GM19025 (cell line): Measurements from ENCODE around the gene RPL27A.

ENCODE experiments used
- ATAC-seq: cut with Tn5 transposase; IDR thresholded peaks from one replicate; pipeline ENCODE4 v1.9.1; 2021; ENCODE audit warnings: mild to moderate bottlenecking, low read depth, moderate library complexity; ENCODE audit not compliant: unreplicated experiment

The RPL27A gene

GRCh38 chr11:8698379-8698851 lies 15.8 kb downstream of the RPL27A start:
- no peak for ATAC-seq

DNA sequence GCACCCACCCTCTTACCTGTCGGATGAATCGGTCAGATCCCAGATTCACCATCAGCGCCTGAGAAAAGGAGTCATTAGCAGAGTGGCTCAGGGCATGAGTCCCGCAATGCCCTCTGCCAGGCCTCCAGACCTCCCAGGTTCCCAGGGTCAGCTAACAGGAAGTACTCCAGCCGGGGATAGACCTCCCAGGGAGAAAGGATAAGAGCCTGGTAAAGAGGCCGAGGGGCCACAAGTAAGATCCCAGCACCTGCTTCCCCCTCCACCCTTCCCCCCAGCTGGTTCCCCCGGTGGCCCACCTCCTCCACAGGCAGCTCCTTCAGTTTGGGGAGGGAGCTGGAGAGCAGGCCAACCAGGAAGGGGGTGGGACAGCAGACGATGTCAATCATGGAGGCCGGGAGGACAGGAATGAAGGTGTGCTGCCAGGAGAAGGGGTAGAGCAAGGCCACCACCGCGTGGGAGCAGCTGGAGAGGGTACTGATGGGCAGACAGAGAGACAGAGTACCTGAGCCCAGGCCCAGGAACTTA lies 16.4 kb downstream of the RPL27A start:
- ATAC-seq = no peak

DNA sequence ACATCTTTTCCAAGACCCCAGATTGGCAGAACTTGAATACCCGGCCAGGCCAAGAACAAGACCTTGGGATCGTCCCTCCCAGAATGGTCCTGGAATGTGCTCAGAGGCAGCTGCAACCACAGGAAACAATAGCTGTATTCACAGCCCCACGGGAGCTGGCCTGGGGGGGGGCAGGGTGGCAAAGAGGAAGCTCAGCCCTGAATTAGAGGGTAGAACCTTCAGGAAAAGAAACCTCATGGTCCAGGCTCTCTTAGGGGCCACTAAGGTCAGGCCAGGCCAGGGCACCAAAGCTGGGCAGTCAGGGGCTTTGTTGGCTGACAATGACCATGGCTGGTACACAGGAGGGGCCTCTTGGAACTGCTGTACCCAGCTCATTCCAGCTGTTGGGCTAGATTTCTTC lies 17.3 kb downstream of the RPL27A start:
- no peak for ATAC-seq

DNA sequence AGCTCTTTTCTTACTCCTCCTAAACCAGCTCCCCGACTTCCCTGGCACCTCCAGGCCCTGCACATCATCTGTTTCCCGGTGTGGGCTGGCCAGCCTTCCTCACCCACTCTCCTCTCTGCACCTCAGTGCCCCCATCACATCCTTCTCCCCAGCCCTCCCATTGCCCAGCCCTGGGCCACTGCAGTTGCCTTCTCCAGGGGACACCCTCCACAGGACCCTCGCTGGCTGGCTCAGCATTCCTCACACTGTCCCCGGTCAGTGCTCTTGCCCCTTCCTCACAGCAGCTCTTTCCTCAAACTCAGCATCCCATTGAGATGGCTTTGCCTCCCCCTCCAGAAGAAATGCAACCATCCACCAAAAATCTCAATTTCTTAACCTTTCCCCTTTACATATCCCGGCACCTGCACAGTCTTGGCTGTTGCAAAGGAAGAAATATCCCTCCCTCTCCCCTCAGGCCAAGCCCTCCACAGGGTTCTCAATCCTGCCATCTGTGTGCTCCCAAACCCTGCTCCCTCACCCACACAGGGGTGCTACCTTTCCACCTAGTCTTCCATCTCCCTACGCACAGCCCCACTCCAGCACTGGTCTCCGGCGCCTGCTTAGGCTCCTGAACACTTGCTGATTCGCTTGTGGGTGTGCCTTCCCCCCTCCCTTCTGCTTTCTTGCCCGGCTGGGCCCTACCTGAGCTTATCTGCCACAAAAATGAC lies 19.5 kb downstream of the RPL27A start:
- no peak for ATAC-seq

DNA sequence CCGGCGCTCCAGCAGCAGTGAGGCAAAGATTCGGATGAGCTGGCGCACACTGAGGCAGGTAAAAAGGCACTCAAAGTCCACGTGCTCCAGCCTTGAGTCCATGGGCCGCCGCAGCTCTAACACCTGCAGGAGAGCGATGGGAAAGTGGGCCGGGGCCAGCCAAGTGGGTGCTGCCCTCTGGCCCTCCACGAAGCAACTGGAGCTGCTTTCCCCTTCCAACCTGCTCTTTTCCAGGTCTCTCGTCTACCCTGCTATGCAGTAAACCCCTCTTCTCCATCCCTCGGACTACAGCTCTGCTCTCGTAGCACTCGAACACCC lies 20.0 kb downstream of the RPL27A start:
- ATAC-seq = no peak

DNA sequence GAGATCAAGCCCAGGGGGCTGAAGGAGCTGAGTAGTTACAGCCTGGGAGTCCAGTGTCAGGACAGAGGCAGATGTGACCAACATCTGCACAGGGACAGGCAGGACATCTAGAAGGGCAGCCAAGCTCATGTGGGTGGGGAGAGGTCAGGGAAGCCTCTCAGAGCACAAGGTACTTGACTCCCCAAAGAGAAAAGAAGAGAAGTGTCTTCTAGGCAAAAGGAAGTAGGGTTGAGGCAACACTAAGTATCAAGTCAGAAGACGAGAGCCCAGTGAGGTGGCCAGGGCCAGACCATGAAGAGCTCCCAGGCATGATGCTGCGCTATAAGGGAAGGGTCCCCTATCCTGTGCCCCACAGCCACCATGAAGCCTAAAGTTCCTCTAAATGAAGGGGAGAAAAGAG lies 21.5 kb downstream of the RPL27A start:
- ATAC-seq = no peak

GRCh38 chr11:8705146-8705545 lies 22.6 kb downstream of the RPL27A start:
- no peak for ATAC-seq

DNA sequence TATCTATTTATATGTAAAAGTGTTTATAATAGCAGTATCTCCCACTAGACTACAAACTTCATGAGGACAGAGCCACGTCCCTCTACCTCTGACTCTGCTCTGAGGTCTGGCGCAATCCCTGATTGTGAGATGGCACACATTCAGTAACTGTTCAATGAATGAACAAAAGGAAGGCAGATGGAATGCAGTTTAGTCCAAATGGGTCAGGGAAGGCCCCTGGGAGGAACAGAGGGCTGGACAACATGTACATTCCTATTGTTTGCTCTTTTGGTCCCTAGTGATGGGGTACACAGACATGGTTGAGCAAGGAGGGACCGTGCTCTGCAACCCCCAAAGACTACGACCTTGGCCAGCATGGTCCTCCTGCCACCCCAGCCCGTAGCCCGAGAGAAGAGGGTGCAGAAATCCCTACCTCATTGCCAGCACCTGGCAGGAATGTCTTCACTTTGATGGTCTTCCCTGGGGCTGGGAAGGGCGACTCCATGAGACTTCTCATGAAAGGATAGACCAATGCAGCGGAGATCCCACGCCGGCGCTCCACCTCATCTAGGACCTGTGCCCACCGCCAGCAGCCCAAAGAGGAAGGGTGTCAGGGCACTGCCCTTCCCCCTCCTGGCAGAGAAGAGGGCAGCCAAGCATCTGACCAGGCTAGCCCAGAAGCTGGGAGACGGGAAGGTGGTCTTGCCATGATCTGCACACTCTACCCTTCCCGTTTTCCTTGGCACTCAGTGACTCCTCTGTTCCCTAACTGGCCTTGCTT lies 24.3 kb downstream of the RPL27A start:
- no peak for ATAC-seq

DNA sequence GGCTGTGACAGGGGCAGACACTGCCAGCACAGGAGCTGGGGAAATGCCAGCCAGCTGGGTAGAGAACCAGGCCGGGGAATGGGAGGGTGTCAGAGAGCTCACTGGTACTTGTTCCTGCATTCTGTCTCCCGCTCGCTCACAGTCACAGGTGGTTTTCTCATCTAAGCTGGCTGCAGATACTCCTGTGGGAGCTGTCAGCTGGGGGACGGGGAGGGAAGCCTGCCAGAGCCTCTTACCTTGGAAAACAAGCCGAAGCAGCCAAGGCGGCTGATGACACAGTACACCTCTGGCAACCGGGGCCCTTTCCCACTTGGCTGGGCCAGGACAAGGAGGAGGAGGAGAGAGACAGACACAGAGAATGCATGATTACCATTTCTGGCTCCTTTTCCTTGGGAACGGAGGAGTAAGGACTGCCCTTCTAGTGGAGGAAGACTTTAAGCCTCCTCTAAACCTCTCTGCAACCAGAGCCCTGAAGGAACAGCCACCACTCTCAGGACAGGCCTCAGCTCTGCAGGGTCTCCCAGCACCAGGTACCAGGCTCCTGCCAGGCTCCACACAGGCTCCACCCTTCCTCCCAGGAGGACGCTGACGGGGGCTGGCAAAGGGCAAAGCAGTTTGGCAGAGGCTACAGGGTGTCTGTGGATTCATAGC lies 25.1 kb downstream of the RPL27A start:
- ATAC-seq = no peak

DNA sequence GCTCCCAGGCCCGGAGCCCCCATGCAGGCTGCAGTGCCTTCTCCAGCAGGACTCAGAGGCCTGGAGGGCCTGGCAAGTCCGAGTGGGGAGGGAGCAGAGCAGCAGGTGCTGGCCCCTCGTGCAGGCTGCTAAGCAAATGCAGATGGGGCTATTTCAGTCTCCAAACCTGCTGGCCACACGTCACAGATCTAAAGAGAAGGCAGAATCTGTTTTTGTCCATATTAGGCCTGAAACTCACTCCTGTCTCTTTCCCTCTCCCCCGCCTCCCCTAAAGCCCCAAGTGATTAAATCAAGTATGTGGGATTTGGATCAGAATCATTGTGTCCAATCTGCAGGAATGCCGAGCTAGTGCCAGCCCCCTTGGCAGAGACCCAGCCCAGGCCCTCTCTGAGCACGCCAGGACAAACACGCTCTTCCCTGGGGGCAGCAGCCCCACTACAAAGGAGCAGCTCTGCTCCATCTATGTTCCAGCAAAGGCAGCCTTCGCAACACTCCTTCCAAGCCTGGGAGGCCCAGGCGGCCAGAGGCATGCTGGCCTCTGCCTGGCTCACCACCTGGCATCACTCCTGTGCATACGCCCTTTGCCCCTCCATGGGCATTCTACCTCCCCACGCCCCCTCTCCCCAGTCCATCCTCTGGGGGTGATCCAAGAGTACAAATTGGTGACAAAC lies 26.5 kb downstream of the RPL27A start:
- ATAC-seq = no peak

- no peak for ATAC-seq
These were observed 27.2 kb downstream of the RPL27A start for GRCh38 chr11:8709777-8710176.

DNA sequence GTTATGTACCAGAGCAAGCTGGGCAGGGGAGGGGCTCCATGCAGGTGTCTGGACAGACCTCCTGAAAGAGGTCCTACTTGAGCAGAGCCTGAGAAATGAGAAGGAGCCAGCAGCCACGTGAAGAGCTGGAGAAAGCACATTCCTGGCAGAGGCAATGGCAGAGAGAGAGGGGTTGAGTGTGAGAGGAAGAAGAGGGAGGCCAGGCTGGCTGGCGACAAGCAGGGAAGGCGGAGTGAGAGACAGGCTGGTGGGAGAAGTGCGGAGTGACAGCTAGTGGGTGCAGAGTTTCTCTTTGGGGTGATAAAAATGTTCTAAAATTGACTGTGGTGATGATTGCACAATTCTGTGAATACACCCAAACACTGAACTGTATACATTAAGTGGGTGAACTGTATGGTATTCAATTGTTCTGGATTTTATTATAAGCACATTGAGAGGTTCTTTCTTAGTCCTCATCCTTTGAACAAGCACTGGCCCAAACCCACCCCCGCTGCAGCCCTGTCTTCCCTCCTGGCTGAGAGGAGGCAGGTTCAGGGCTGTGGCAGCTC lies 29.4 kb downstream of the RPL27A start:
- no peak for ATAC-seq

- no peak for ATAC-seq
These were observed 29.9 kb downstream of the RPL27A start for GRCh38 chr11:8712506-8712905.

- no peak for ATAC-seq
These were observed 31.3 kb downstream of the RPL27A start for GRCh38 chr11:8713760-8714454.

GRCh38 chr11:8714622-8715225 lies 32.1 kb downstream of the RPL27A start:
- no peak for ATAC-seq

DNA sequence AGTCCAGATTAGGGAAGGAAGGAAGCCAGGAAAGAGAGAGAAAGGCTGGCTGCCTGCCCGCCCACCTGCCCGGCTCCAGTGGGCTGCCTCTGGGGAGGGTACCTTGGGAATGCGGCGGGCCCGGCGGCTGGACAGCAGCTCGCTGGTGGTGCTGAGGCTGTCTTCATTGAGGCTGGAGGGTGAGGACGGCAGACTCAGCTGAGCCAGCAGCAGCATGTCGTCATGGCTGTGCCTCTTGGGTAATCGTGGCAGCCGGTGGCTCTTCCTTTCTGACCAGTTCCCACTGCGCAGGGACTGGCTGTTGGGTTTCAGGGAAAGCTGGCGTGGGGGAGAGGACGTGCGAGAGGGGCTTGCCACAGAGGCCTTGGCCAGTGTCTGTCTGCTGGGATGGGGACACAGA lies 32.9 kb downstream of the RPL27A start:
- ATAC-seq = no peak

- no peak for ATAC-seq
These were observed 34.9 kb downstream of the RPL27A start for GRCh38 chr11:8717544-8717875.

- no peak for ATAC-seq
These were observed 35.5 kb downstream of the RPL27A start for GRCh38 chr11:8717876-8718753.

DNA sequence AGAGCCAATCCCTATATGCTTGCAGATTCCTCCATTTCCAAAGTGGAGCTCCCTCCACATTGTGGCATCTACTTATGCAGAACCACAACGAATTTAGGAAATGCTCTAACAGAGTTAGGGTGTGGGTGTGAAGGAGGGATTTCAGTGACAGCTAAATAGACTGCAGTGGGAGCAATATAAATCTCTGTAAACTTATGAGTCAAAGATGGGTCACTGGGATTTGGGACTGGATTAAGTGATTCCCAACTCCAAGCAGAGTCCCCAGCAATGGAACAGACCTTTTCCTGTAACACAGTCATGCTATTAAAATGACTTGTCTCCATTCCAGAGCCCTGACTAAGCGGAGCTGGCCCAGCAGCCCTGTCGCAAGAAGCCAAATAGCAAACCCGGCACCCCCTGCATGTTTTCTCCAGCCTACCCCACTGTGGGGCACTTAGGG lies 36.6 kb downstream of the RPL27A start:
- ATAC-seq = no peak
